HUES6 (cell line): ENCODE measurements around the gene HCN3.
"Not testable (repeated sequence)": the region's sequence is repeated elsewhere in the genome, so short reads cannot be mapped to it uniquely, and the experiment has no call there.

Experiments
- H3K27ac ChIP-seq: 2 replicates; pipeline ENCODE4 v1.7.0; 2013; ENCODE audit warnings: low read depth, mild to moderate bottlenecking, low read length, inconsistent platforms
- H3K27me3 ChIP-seq: 2 replicates; pipeline ENCODE4 v1.6.1; 2013; ENCODE audit warnings: low read length; ENCODE audit not compliant: control insufficient read depth, insufficient read depth
- H3K36me3 ChIP-seq: 2 replicates; pipeline ENCODE4 v1.6.1; 2013; ENCODE audit warnings: low read length; ENCODE audit not compliant: control insufficient read depth, insufficient read depth
- H3K4me1 ChIP-seq: 2 replicates; pipeline ENCODE4 v1.6.1; 2013; ENCODE audit warnings: low read length; ENCODE audit not compliant: control insufficient read depth, insufficient read depth
- H3K4me3 ChIP-seq: 2 replicates; pipeline ENCODE4 v1.5.1; 2013; ENCODE audit warnings: low read depth, low read length
- H3K9ac ChIP-seq: one replicate; pipeline ENCODE4 v1.6.1; 2013; ENCODE audit warnings: mild to moderate bottlenecking, low read length
- H3K9me3 ChIP-seq: 2 replicates; pipeline ENCODE4 v1.6.1; 2013; ENCODE audit warnings: low read depth, low read length; ENCODE audit not compliant: control insufficient read depth, insufficient read depth

The HCN3 gene

GRCh38 chr1:155277070-155277901 lies at the start of gene HCN3:
Gene HCN3, plus strand, starts transcription at chr1:155277463. Its CDS starts 128 bp downstream, at chr1:155277591.
- Histone ChIP-seq H3K9me3 (no peaks in the 10 kb centered on the region), H3K27ac (no peak within 1 kb of the TSS), H3K9ac (peak within 1 kb of the TSS; percentile 63), H3K4me3 (peak within 1 kb of the TSS; percentile 88), H3K4me1 (peaks cover 23% of the 10 kb centered on the region), H3K36me3 (no peaks in the 10 kb centered on the region; the same call in 1 of the 2 replicates), H3K27me3 (no peaks in the 10 kb centered on the region)

- Histone ChIP-seq H3K9me3 (no peaks in the 10 kb centered on the region), H3K27me3 (no peaks in the 10 kb centered on the region), H3K36me3 (no peaks in the 10 kb centered on the region), H3K4me3 (peak overlapping the region; percentile 72), H3K9ac (peak overlapping the region; percentile 92), H3K4me1 (peaks cover 15% of the 10 kb centered on the region), H3K27ac (peak overlapping the region; percentile 72)
Measured at GRCh38 chr1:155228096-155228427, 49.2 kb upstream of the HCN3 start.

- not testable (repeated sequence) for H3K27me3 ChIP-seq, H3K27ac ChIP-seq, H3K4me3 ChIP-seq, H3K36me3 ChIP-seq, H3K9me3 ChIP-seq, H3K4me1 ChIP-seq, H3K9ac ChIP-seq
Measured at GRCh38 chr1:155231302-155231701, 46.0 kb upstream of the HCN3 start.

- H3K4me3 ChIP-seq, H3K9ac ChIP-seq, H3K4me1 ChIP-seq, H3K27ac ChIP-seq, H3K9me3 ChIP-seq, H3K27me3 ChIP-seq: not testable (repeated sequence)
- peaks cover 14% of the 10 kb centered on the region for H3K36me3 ChIP-seq
Measured at GRCh38 chr1:155232001-155232978, 45.0 kb upstream of the HCN3 start.

- not testable (repeated sequence) for H3K9me3 ChIP-seq, H3K27me3 ChIP-seq, H3K27ac ChIP-seq, H3K4me3 ChIP-seq, H3K9ac ChIP-seq, H3K4me1 ChIP-seq
- H3K36me3 ChIP-seq = peaks cover 14% of the 10 kb centered on the region
Measured at GRCh38 chr1:155233502-155233901, 43.8 kb upstream of the HCN3 start.

GRCh38 chr1:155235375-155235774 lies 41.9 kb upstream of the HCN3 start:
- H3K4me1 ChIP-seq, H3K9me3 ChIP-seq, H3K4me3 ChIP-seq, H3K27ac ChIP-seq, H3K27me3 ChIP-seq, H3K9ac ChIP-seq: not testable (repeated sequence)
- peaks cover 14% of the 10 kb centered on the region for H3K36me3 ChIP-seq

GRCh38 chr1:155236451-155236850 lies 40.8 kb upstream of the HCN3 start:
- Histone ChIP-seq H3K27ac (no peak overlapping the region), H3K27me3 (no peaks in the 10 kb centered on the region), H3K4me3 (no peak overlapping the region), H3K4me1 (no peaks in the 10 kb centered on the region), H3K9ac (no peak overlapping the region), H3K36me3 (peaks cover 14% of the 10 kb centered on the region), H3K9me3 (no peaks in the 10 kb centered on the region)

GRCh38 chr1:155241069-155241679 lies 36.1 kb upstream of the HCN3 start:
- Histone ChIP-seq H3K4me3 (peak overlapping the region; percentile 50), H3K27me3 (peaks cover 7% of the 10 kb centered on the region; the same call in 1 of the 2 replicates), H3K9me3 (no peaks in the 10 kb centered on the region), H3K36me3 (peaks cover 8% of the 10 kb centered on the region), H3K9ac (no peak overlapping the region), H3K27ac (no peak overlapping the region), H3K4me1 (peaks cover 8% of the 10 kb centered on the region; the same call in 1 of the 2 replicates)

GRCh38 chr1:155241841-155242264 lies 35.4 kb upstream of the HCN3 start:
- H3K9ac ChIP-seq = no peak overlapping the region
- peaks cover 4% of the 10 kb centered on the region; the same call in 1 of the 2 replicates for H3K36me3 ChIP-seq
- H3K4me1 ChIP-seq = peaks cover 8% of the 10 kb centered on the region; the same call in 1 of the 2 replicates
- H3K27ac ChIP-seq = no peak overlapping the region
- H3K4me3 ChIP-seq = no peak overlapping the region
- peaks cover 12% of the 10 kb centered on the region; the same call in 1 of the 2 replicates for H3K27me3 ChIP-seq
- H3K9me3 ChIP-seq = no peaks in the 10 kb centered on the region

GRCh38 chr1:155242805-155243358 lies 34.4 kb upstream of the HCN3 start:
- peaks cover 8% of the 10 kb centered on the region; the same call in 1 of the 2 replicates for H3K4me1 ChIP-seq
- H3K27ac ChIP-seq = no peak overlapping the region
- H3K9ac ChIP-seq = peak overlapping the region; percentile 51
- peak overlapping the region; percentile 64 for H3K4me3 ChIP-seq
- no peaks in the 10 kb centered on the region for H3K9me3 ChIP-seq
- H3K36me3 ChIP-seq = peaks cover 8% of the 10 kb centered on the region
- H3K27me3 ChIP-seq = peaks cover 12% of the 10 kb centered on the region; the same call in 1 of the 2 replicates
